Stimulated activated memory B cell treated with anti-CD40 and anti-IgM and Interleukin-4, amounts not matched to agents 10 μg/mL and 1 μg/mL and 100 μg/mL, for 72 hours (primary cell): ENCODE data around the gene RAB31.

Experiments used
- ATAC-seq: fragments of 150-1000 bp; cut with Tn5 transposase; 2 replicates; pipeline ENCODE4 v1.10.0; 2021
- H3K27ac Mint-ChIP-seq: one replicate; pipeline ENCODE4 v1.8.0; 2022; ENCODE audit warnings: mild to moderate bottlenecking, mixed read lengths
- H3K27me3 Mint-ChIP-seq: one replicate; pipeline ENCODE4 v1.8.0; 2022; ENCODE audit warnings: mixed read lengths
- H3K36me3 Mint-ChIP-seq: one replicate; pipeline ENCODE4 v1.8.0; 2022; ENCODE audit warnings: mixed read lengths
- H3K4me1 Mint-ChIP-seq: one replicate; pipeline ENCODE4 v1.8.0; 2022; ENCODE audit warnings: mixed read lengths
- H3K4me3 Mint-ChIP-seq: one replicate; pipeline ENCODE4 v1.8.0; 2022; ENCODE audit warnings: mild to moderate bottlenecking, moderate library complexity, mixed read lengths
- H3K9me3 Mint-ChIP-seq: one replicate; pipeline ENCODE4 v1.8.0; 2022; ENCODE audit warnings: mixed read lengths

RAB31 gene

GRCh38 chr18:9704233-9705118 lies 3.6 kb upstream of the RAB31 start:
- H3K4me1 Mint-ChIP-seq, result peaks cover 57% of the 10 kb centered on the region
- H3K4me3 Mint-ChIP-seq, result no peak overlapping the region
- H3K9me3 Mint-ChIP-seq, result no peaks in the 10 kb centered on the region
- no peak for ATAC-seq
- H3K36me3 Mint-ChIP-seq, result no peaks in the 10 kb centered on the region
- no peaks in the 10 kb centered on the region for H3K27me3 Mint-ChIP-seq
- peak overlapping the region; percentile 59 for H3K27ac Mint-ChIP-seq

GRCh38 chr18:9705183-9705829 lies 2.8 kb upstream of the RAB31 start:
- no peaks in the 10 kb centered on the region for H3K27me3 Mint-ChIP-seq
- no peak overlapping the region for H3K27ac Mint-ChIP-seq
- H3K4me1 Mint-ChIP-seq, result peaks cover 64% of the 10 kb centered on the region
- H3K36me3 Mint-ChIP-seq, result no peaks in the 10 kb centered on the region
- no peak for ATAC-seq
- H3K9me3 Mint-ChIP-seq, result no peaks in the 10 kb centered on the region
- no peak overlapping the region for H3K4me3 Mint-ChIP-seq

- H3K4me1 Mint-ChIP-seq, result peaks cover 73% of the 10 kb centered on the region
- H3K27ac Mint-ChIP-seq, result peak overlapping the region; percentile 98
- no peak for ATAC-seq
- H3K9me3 Mint-ChIP-seq, result no peaks in the 10 kb centered on the region
- no peaks in the 10 kb centered on the region for H3K27me3 Mint-ChIP-seq
- peak overlapping the region; percentile 17 for H3K4me3 Mint-ChIP-seq
- H3K36me3 Mint-ChIP-seq, result no peaks in the 10 kb centered on the region
These were observed 1.8 kb upstream of the RAB31 start for GRCh38 chr18:9706081-9706935.

- Mint-ChIP-seq H3K9me3 (no peaks in the 10 kb centered on the region), H3K36me3 (peaks cover 9% of the 10 kb centered on the region), H3K27me3 (no peaks in the 10 kb centered on the region), H3K27ac (peak overlapping the region; percentile 98), H3K4me3 (peak overlapping the region; percentile 80), H3K4me1 (peaks cover 73% of the 10 kb centered on the region)
- ATAC-seq, result peak; percentile 24
These were observed 582 bp upstream of the RAB31 start for GRCh38 chr18:9707381-9708056.

GRCh38 chr18:9708434-9709303 lies 568 bp downstream of the RAB31 start:
- H3K4me1 Mint-ChIP-seq, result peaks cover 75% of the 10 kb centered on the region
- peak; percentile 29 for ATAC-seq
- peak overlapping the region; percentile 97 for H3K4me3 Mint-ChIP-seq
- no peaks in the 10 kb centered on the region for H3K27me3 Mint-ChIP-seq
- no peaks in the 10 kb centered on the region for H3K9me3 Mint-ChIP-seq
- peaks cover 13% of the 10 kb centered on the region for H3K36me3 Mint-ChIP-seq
- peak overlapping the region; percentile 98 for H3K27ac Mint-ChIP-seq

- H3K9me3 Mint-ChIP-seq, result no peaks in the 10 kb centered on the region
- no peaks in the 10 kb centered on the region for H3K27me3 Mint-ChIP-seq
- no peak for ATAC-seq
- H3K4me3 Mint-ChIP-seq, result peak overlapping the region; percentile 97
- H3K4me1 Mint-ChIP-seq, result peaks cover 70% of the 10 kb centered on the region
- H3K27ac Mint-ChIP-seq, result peak overlapping the region; percentile 98
- H3K36me3 Mint-ChIP-seq, result peaks cover 13% of the 10 kb centered on the region
These were observed 1.3 kb downstream of the RAB31 start for GRCh38 chr18:9709304-9709877.

GRCh38 chr18:9710037-9710436 lies 1.9 kb downstream of the RAB31 start:
- H3K9me3 Mint-ChIP-seq, result no peaks in the 10 kb centered on the region
- peak overlapping the region; percentile 97 for H3K4me3 Mint-ChIP-seq
- ATAC-seq, result no peak
- no peaks in the 10 kb centered on the region for H3K27me3 Mint-ChIP-seq
- peaks cover 17% of the 10 kb centered on the region for H3K36me3 Mint-ChIP-seq
- H3K27ac Mint-ChIP-seq, result peak overlapping the region; percentile 98
- H3K4me1 Mint-ChIP-seq, result peaks cover 70% of the 10 kb centered on the region

GRCh38 chr18:9711361-9712129 lies 3.4 kb downstream of the RAB31 start:
- peak overlapping the region; percentile 97 for H3K4me3 Mint-ChIP-seq

GRCh38 chr18:9712130-9712577 lies 4.1 kb downstream of the RAB31 start:
- Mint-ChIP-seq H3K4me1 (peaks cover 73% of the 10 kb centered on the region), H3K9me3 (no peaks in the 10 kb centered on the region), H3K4me3 (peak overlapping the region; percentile 97), H3K36me3 (peaks cover 25% of the 10 kb centered on the region), H3K27ac (peak overlapping the region; percentile 98), H3K27me3 (no peaks in the 10 kb centered on the region)
- no peak for ATAC-seq

More at GRCh38 chr18:9711361-9712129, 3.4 kb downstream of the RAB31 start:
- peak; percentile 82 for ATAC-seq
- no peaks in the 10 kb centered on the region for H3K9me3 Mint-ChIP-seq
- H3K4me1 Mint-ChIP-seq, result peaks cover 72% of the 10 kb centered on the region
- peak overlapping the region; percentile 98 for H3K27ac Mint-ChIP-seq
- H3K36me3 Mint-ChIP-seq, result peaks cover 18% of the 10 kb centered on the region
- no peaks in the 10 kb centered on the region for H3K27me3 Mint-ChIP-seq

GRCh38 chr18:9712611-9713010 lies 4.5 kb downstream of the RAB31 start:
- Mint-ChIP-seq H3K9me3 (no peaks in the 10 kb centered on the region), H3K4me3 (peak overlapping the region; percentile 97), H3K27me3 (no peaks in the 10 kb centered on the region), H3K4me1 (peaks cover 73% of the 10 kb centered on the region), H3K27ac (peak overlapping the region; percentile 98), H3K36me3 (peaks cover 29% of the 10 kb centered on the region)
- no peak for ATAC-seq

- Mint-ChIP-seq H3K4me3 (no peak overlapping the region), H3K27ac (peak overlapping the region; percentile 98), H3K9me3 (no peaks in the 10 kb centered on the region), H3K36me3 (peaks cover 33% of the 10 kb centered on the region), H3K4me1 (peaks cover 76% of the 10 kb centered on the region), H3K27me3 (no peaks in the 10 kb centered on the region)
- no peak for ATAC-seq
These were observed 6.4 kb downstream of the RAB31 start for GRCh38 chr18:9714266-9715087.

GRCh38 chr18:9715088-9715343 lies 6.9 kb downstream of the RAB31 start:
- ATAC-seq, result no peak
- Mint-ChIP-seq H3K27me3 (no peaks in the 10 kb centered on the region), H3K4me1 (peaks cover 77% of the 10 kb centered on the region), H3K36me3 (peaks cover 38% of the 10 kb centered on the region), H3K4me3 (no peak overlapping the region), H3K27ac (peak overlapping the region; percentile 98), H3K9me3 (no peaks in the 10 kb centered on the region)
